Panc1 (cell line): ENCODE results near the gene UBL4A. TPM values are rescaled to one million over a fixed set of nuclear protein-coding genes. Genes with fewer than 3 reads are reported as not detected.
"Not testable (repeated sequence)": the region's sequence is repeated elsewhere in the genome, so short reads cannot be mapped to it uniquely, and the experiment has no call there.

Experiments used
- ATAC-seq: fragments of 200-7000 bp; cut with Tn5 transposase; 2 replicates; pipeline ENCODE4 v1.9.1; 2020; ENCODE audit warnings: mild to moderate bottlenecking, moderate library complexity
- BruUV-seq: library from RNA; stranded (reverse); fragments of 400-500 nt; replicated peaks from 2 replicates; lab custom pipeline; 2021; lab: Mats Ljungman, UMichigan
- CTCF ChIA-PET: fragments of 300-600 bp; sonication (Branson Sonifier 250); formaldehyde crosslinking; loops from one replicate; lab custom pipeline; 2022; ENCODE audit warnings: antibody characterized with exemption; lab: Charles Lee
- POLR2A ChIA-PET: fragments of 300-600 bp; sonication (Branson Sonifier 250); formaldehyde crosslinking; loops from one replicate; lab custom pipeline; 2022; ENCODE audit warnings: antibody characterized with exemption; lab: Charles Lee
- DNase-seq: peaks from one replicate; pipeline ENCODE4 v3.0.0-alpha.2; 2010; ENCODE audit warnings: low read depth, low spot score
- H3K27ac ChIP-seq: 2 replicates; pipeline ENCODE4 v1.5.1; 2011; ENCODE audit warnings: mild to moderate bottlenecking, low read length, inconsistent platforms
- H3K27me3 ChIP-seq: fragments of 200-500 bp; sonication (Bioruptor generic); 2 replicates; pipeline ENCODE4 v1.6.0; 2014; ENCODE audit warnings: low read length, inconsistent platforms; ENCODE audit not compliant: control insufficient read depth, insufficient read depth
- H3K36me3 ChIP-seq: fragments of 200-500 bp; sonication (Bioruptor generic); 2 replicates; pipeline ENCODE4 v1.5.1; 2014; ENCODE audit warnings: inconsistent platforms, mild to moderate bottlenecking, low read length, moderate library complexity; ENCODE audit not compliant: control insufficient read depth, insufficient read depth
- H3K4me1 ChIP-seq: 2 replicates; pipeline ENCODE4 v1.5.1; 2011; ENCODE audit warnings: inconsistent platforms, mild to moderate bottlenecking, low read length, moderate library complexity; ENCODE audit not compliant: control insufficient read depth, insufficient read depth
- H3K4me3 ChIP-seq, 2 experiments: 2 replicates each; pipeline ENCODE4 v1.5.1; 2011 to 2012; ENCODE audit warnings: low read depth in 2 of 2, low read length in 2 of 2, mild to moderate bottlenecking in 2 of 2, inconsistent platforms in 1 of 2, moderate library complexity in 1 of 2
- H3K9me3 ChIP-seq: fragments of 200-500 bp; sonication (Bioruptor generic); 2 replicates; pipeline ENCODE4 v1.5.1; 2014; ENCODE audit warnings: low read depth, mild to moderate bottlenecking, inconsistent platforms, low read length, moderate library complexity; ENCODE audit not compliant: control insufficient read depth, insufficient read depth
- POLR2AphosphoS5 ChIP-seq: IDR thresholded peaks from 2 replicates; pipeline ENCODE4 v1.6.1; 2012; ENCODE audit warnings: mild to moderate bottlenecking, low read depth, low read length, moderate library complexity
- SIN3A ChIP-seq: IDR thresholded peaks from 2 replicates; pipeline ENCODE4 v1.6.1; 2012; ENCODE audit warnings: low read depth, mild to moderate bottlenecking, low read length, moderate library complexity, borderline replicate concordance; ENCODE audit not compliant: insufficient read depth
- TCF7L2 ChIP-seq: IDR thresholded peaks from 2 replicates; pipeline ENCODE4 v1.6.1; 2011; ENCODE audit warnings: mild to moderate bottlenecking, low read depth, low read length, inconsistent platforms
- in situ Hi-C: cut with HindIII; loops from 2 replicates; pipeline ENCODE4 v1.10.0; 2016; ENCODE audit warnings: low sequenced_read_pairs, low pct_unique_long_range_greater_than_20kb
- intact Hi-C: fragments of 100-400 bp; cut with micrococcal nuclease; formaldehyde crosslinking; loops from one replicate; pipeline ENCODE4 v1.10.0; 2022; ENCODE audit not compliant: unreplicated experiment
- total RNA-seq: library from RNA; stranded (reverse); gene quantifications from one replicate; pipeline ENCODE4 v1.2.1, GENCODE V29; 2021; ENCODE audit not compliant: unreplicated experiment
- TF ChIP-seq, protein P1 (sequence below), 2 experiments: IDR thresholded peaks; 2 replicates each; pipeline ENCODE4 v1.6.1; 2011 to 2012; ENCODE audit warnings: low read depth in 2 of 2, control low read depth in 1 of 2, low read length in 1 of 2, mild to moderate bottlenecking in 1 of 2, moderate library complexity in 1 of 2; ENCODE audit not compliant: insufficient read depth in 1 of 2

The UBL4A gene
- total RNA-seq, 1 experiment from 2014 or later = 65.4 TPM

DNA sequence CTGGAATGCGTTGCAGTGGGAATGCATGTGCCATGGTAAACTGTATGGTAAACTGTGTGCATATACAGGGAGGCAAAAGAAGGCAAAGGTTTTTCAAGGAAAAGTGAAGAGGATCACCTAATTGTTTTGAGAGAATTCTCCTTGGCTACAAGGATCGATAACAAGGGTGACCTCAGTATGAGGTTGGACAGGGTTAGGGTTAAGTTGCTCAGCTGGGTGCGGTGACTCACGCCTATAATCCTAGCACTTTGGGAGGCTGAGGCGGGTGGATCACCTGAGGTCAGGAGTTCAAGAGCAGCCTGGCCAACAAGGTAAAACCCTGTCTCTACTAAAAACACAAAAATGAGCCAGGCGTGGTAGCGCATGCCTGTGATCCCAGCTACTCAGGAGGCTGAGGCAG is 15.0 kb upstream of the UBL4A start:
- H3K27me3 ChIP-seq, BruUV-seq, H3K4me3 ChIP-seq, in situ Hi-C loops, H3K9me3 ChIP-seq, H3K27ac ChIP-seq, H3K4me1 ChIP-seq, H3K36me3 ChIP-seq, DNase-seq, POLR2A ChIA-PET, ATAC-seq, intact Hi-C loops: not testable (repeated sequence)
- CTCF ChIA-PET = interaction anchor here (0.5 kb wide), 1 partner anchor 130 kb away, joined by 8 read pairs; no protein-coding TSS in a partner anchor

DNA sequence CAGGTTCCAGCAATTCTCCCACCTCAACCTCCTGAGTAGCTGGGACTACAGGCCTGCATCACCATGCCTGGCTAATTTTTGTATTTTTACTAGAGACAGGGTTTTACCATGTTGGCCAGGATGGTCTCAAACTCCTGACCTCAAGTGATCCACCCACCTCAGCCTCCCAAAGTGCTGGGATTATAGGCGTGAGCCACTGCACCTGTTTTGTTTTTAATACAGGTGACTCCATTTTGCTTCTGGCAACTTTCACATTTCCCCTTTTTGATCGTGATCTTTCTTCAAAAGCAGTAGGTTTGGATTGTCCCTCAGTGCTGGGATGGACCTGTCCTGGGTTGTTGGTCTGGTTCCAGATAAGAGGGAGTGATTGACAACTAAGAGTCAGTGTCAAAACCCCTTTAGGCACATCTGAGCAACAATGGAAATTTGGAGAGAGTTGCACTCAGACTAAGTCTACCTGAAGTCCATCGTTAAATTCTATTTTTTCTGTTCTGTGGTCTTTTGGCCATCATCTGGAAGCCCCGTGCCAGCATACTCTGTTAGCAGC is 10.2 kb upstream of the UBL4A start:
- DNase-seq, H3K27me3 ChIP-seq, H3K4me3 ChIP-seq, H3K36me3 ChIP-seq, in situ Hi-C loops, H3K9me3 ChIP-seq, ATAC-seq, H3K4me1 ChIP-seq, intact Hi-C loops, BruUV-seq, POLR2A ChIA-PET, CTCF ChIA-PET, H3K27ac ChIP-seq: not testable (repeated sequence)

DNA sequence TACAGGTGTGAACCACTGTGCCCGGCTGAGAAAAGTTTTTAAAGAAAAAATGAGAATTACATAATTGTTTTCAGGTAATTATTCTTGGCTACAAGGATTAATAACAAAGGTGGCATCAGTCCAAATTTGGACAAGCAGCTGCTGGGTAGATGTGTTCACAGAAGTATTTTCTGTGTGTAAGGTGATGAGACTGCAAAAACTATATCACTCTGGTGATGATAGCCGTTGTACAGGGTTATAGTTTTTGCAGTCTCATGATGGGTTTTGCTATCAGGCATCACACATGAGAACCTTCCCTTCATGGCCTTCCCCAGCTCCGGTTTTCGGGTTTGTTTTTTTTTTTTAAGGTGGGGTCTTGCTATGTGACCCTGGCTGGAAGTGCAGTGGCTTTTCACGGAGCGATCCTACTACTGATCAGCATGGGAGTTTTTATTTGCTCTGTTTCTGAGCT is 9.1 kb upstream of the UBL4A start:
- DNase-seq (no peak), ATAC-seq (no peak)
- peaks cover 4% of the 10 kb centered on the region for H3K4me1 ChIP-seq
- no peaks in the 10 kb centered on the region for H3K27me3 ChIP-seq
- no peak overlapping the region for H3K4me3 ChIP-seq
- no TSS peak for BruUV-seq
- no peak for TF ChIP-seq TCF7L2
- TF ChIP-seq POLR2AphosphoS5 = no peak
- TF ChIP-seq, protein P1, sequence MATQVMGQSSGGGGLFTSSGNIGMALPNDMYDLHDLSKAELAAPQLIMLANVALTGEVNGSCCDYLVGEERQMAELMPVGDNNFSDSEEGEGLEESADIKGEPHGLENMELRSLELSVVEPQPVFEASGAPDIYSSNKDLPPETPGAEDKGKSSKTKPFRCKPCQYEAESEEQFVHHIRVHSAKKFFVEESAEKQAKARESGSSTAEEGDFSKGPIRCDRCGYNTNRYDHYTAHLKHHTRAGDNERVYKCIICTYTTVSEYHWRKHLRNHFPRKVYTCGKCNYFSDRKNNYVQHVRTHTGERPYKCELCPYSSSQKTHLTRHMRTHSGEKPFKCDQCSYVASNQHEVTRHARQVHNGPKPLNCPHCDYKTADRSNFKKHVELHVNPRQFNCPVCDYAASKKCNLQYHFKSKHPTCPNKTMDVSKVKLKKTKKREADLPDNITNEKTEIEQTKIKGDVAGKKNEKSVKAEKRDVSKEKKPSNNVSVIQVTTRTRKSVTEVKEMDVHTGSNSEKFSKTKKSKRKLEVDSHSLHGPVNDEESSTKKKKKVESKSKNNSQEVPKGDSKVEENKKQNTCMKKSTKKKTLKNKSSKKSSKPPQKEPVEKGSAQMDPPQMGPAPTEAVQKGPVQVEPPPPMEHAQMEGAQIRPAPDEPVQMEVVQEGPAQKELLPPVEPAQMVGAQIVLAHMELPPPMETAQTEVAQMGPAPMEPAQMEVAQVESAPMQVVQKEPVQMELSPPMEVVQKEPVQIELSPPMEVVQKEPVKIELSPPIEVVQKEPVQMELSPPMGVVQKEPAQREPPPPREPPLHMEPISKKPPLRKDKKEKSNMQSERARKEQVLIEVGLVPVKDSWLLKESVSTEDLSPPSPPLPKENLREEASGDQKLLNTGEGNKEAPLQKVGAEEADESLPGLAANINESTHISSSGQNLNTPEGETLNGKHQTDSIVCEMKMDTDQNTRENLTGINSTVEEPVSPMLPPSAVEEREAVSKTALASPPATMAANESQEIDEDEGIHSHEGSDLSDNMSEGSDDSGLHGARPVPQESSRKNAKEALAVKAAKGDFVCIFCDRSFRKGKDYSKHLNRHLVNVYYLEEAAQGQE (IDR thresholded peaks at IDR 0.05; ENCODE audit: insufficient read depth in 1 of 2, low read depth in 2 of 2, low read length in 1 of 2) = no peak
- ChIA-PET CTCF (interaction anchor here (0.6 kb wide), 1 partner anchor 31 kb away, joined by 5 read pairs; no protein-coding TSS in a partner anchor), POLR2A (no interaction called here)
- no peaks in the 10 kb centered on the region for H3K9me3 ChIP-seq
- H3K36me3 ChIP-seq = no peaks in the 10 kb centered on the region
- intact Hi-C loops = no loop called here
- in situ Hi-C loops = no loop called here
- no peak overlapping the region for H3K27ac ChIP-seq

DNA sequence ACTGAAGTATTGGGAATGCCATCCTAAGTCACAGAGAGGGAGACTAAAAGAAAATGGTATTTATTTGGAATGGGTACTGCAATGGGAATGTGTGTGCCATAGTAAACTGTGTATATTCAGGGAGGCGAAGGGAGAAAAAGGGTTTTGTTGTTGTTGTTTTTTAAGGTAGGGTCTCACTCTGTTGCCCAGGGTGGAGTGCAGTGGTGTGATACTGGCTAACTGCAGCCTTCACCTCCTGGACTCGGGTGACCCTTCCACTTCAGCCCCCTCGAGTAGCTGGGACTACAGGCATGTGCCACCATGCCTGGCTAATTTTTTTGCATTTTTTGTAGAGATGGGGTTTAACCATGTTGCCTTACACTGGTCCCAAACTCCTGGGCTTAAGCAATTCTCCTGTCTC is 8.3 kb upstream of the UBL4A start:
- intact Hi-C loops = no loop called here
- no peak for ATAC-seq
- Histone ChIP-seq H3K4me1 (peaks cover 5% of the 10 kb centered on the region), H3K36me3 (no peaks in the 10 kb centered on the region), H3K27me3 (no peaks in the 10 kb centered on the region), H3K27ac (no peak overlapping the region), H3K9me3 (no peaks in the 10 kb centered on the region), H3K4me3 (no peak overlapping the region)
- ChIA-PET CTCF (no interaction called here), POLR2A (no interaction called here)
- no peak for TF ChIP-seq SIN3A
- TF ChIP-seq TCF7L2 = no peak
- no peak for TF ChIP-seq POLR2AphosphoS5
- TF ChIP-seq, protein P1 (IDR thresholded peaks at IDR 0.05; ENCODE audit: insufficient read depth in 1 of 2, low read depth in 2 of 2, low read length in 1 of 2) = no peak
- no peak for DNase-seq
- in situ Hi-C loops = no loop called here
- no TSS peak for BruUV-seq
